IPS DF 6.9 (cell line): Measurements from ENCODE around the gene ZDHHC24.

Source experiments
- DNase-seq: peaks from one replicate; pipeline ENCODE4 v3.0.0-alpha.2; 2013; ENCODE audit warnings: low read depth, low spot score
- H3K27ac ChIP-seq: one replicate; pipeline ENCODE4 v1.5.1; 2013; ENCODE audit warnings: low read length, control low read depth
- H3K27me3 ChIP-seq: 2 replicates; pipeline ENCODE4 v1.6.1; 2013; ENCODE audit warnings: mild to moderate bottlenecking, low read length; ENCODE audit not compliant: control insufficient read depth, insufficient read depth
- H3K36me3 ChIP-seq: 2 replicates; pipeline ENCODE4 v1.6.1; 2013; ENCODE audit warnings: low read length; ENCODE audit not compliant: control insufficient read depth, insufficient read depth
- H3K4me1 ChIP-seq: 2 replicates; pipeline ENCODE4 v1.6.1; 2013; ENCODE audit warnings: low read length; ENCODE audit not compliant: control insufficient read depth, insufficient read depth
- H3K4me3 ChIP-seq: 2 replicates; pipeline ENCODE4 v1.5.1; 2013; ENCODE audit warnings: mild to moderate bottlenecking, low read length
- H3K9me3 ChIP-seq: 2 replicates; pipeline ENCODE4 v1.6.1; 2013; ENCODE audit warnings: low read length, inconsistent platforms; ENCODE audit not compliant: control insufficient read depth, insufficient read depth
- WGBS: extraction: QIAGEN DNeasy Blood & Tissue Kit; methylation state at CpG from one replicate; pipeline ENCODE4 v1.1.7; 2013; ENCODE audit warnings: mixed read lengths, missing lambda C conversion rate; ENCODE audit not compliant: insufficient read length, insufficient coverage; 5-methylcytosine and 5-hydroxymethylcytosine counted together

The ZDHHC24 gene

GRCh38 chr11:66479394-66480116 is 66.3 kb downstream of the ZDHHC24 start:
- WGBS: no CpG with 5 or more reads among the region's 34 CpGs
- DNase-seq: no peak

DNA sequence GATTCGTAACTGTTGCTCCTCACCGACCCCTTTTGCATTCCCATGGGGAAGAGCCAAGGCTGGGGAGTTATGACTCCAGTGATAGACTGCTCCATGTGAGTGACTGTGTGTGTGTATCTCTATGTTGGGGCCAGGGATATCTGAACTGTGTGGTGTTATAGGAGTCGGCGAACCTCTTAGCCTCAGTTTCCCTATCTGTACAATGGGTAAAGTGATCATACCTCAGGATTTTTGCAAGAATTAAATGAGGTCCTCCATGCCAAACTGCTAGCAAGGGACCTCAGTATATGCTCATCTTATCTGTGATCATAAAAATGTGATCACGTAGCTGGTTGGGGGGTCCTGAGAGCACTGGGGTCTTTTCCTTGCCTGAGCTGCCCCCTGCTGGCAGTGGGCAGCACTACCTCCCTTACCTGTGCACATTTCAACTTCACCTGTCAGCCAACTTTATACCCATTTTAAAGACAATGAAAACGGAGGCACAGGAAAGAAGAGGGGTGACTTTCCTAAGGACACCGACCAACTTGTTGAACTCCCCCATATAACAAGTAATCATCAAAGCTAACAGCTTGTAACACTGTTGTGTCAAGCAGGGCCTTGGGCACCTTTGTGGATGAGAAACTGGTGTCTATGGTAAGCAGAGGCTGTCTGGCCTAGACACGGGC is 67.0 kb downstream of the ZDHHC24 start:
- no CpG with 5 or more reads among the region's 8 CpGs for WGBS
- Histone ChIP-seq H3K27me3 (no peaks in the 10 kb centered on the region), H3K4me3 (peak overlapping the region; percentile 90; the same call in 1 of the 2 replicates), H3K27ac (no peak overlapping the region), H3K36me3 (peaks cover 7% of the 10 kb centered on the region; the same call in 1 of the 2 replicates), H3K9me3 (no peaks in the 10 kb centered on the region), H3K4me1 (peaks cover 2% of the 10 kb centered on the region)
- no peak for DNase-seq

More at GRCh38 chr11:66479394-66480116, 66.3 kb downstream of the ZDHHC24 start:
- H3K9me3 ChIP-seq: no peaks in the 10 kb centered on the region
- H3K27me3 ChIP-seq: no peaks in the 10 kb centered on the region
- H3K27ac ChIP-seq: no peak overlapping the region
- H3K4me1 ChIP-seq: peaks cover 2% of the 10 kb centered on the region
- H3K36me3 ChIP-seq: 0 out of 2 replicates have a peak, but pooled peaks cover 3% of the 10 kb centered on the region
- H3K4me3 ChIP-seq: peak overlapping the region; percentile 90

GRCh38 chr11:66477263-66478201 is 68.3 kb downstream of the ZDHHC24 start:
- H3K9me3 ChIP-seq: no peaks in the 10 kb centered on the region
- H3K27me3 ChIP-seq: no peaks in the 10 kb centered on the region
- no CpG with 5 or more reads among the region's 11 CpGs for WGBS
- H3K4me3 ChIP-seq: no peak overlapping the region
- H3K36me3 ChIP-seq: peaks cover 9% of the 10 kb centered on the region; the same call in 1 of the 2 replicates
- peaks cover 2% of the 10 kb centered on the region for H3K4me1 ChIP-seq
- H3K27ac ChIP-seq: no peak overlapping the region
- no peak for DNase-seq

GRCh38 chr11:66476841-66477251 is 69.0 kb downstream of the ZDHHC24 start:
- peaks cover 2% of the 10 kb centered on the region for H3K4me1 ChIP-seq
- WGBS: no CpG with 5 or more reads among the region's 9 CpGs
- peaks cover 13% of the 10 kb centered on the region for H3K36me3 ChIP-seq
- no peak overlapping the region for H3K4me3 ChIP-seq
- H3K9me3 ChIP-seq: no peaks in the 10 kb centered on the region
- no peak overlapping the region for H3K27ac ChIP-seq
- no peaks in the 10 kb centered on the region for H3K27me3 ChIP-seq
- no peak for DNase-seq

- Histone ChIP-seq H3K9me3 (no peaks in the 10 kb centered on the region), H3K36me3 (peaks cover 13% of the 10 kb centered on the region), H3K27me3 (no peaks in the 10 kb centered on the region), H3K4me3 (no peak overlapping the region), H3K27ac (no peak overlapping the region), H3K4me1 (peaks cover 2% of the 10 kb centered on the region)
- WGBS: no CpG with 5 or more reads among the region's 10 CpGs
- no peak for DNase-seq
Observed at GRCh38 chr11:66476173-66476840, 69.5 kb downstream of the ZDHHC24 start.

- H3K9me3 ChIP-seq: no peaks in the 10 kb centered on the region
- WGBS: no CpG with 5 or more reads among the region's 44 CpGs
- H3K27ac ChIP-seq: no peak overlapping the region
- H3K27me3 ChIP-seq: no peaks in the 10 kb centered on the region
- peaks cover 2% of the 10 kb centered on the region for H3K4me1 ChIP-seq
- no peak for DNase-seq
- peaks cover 13% of the 10 kb centered on the region for H3K36me3 ChIP-seq
- no peak overlapping the region for H3K4me3 ChIP-seq
Observed at GRCh38 chr11:66475349-66476172, 70.3 kb downstream of the ZDHHC24 start.

DNA sequence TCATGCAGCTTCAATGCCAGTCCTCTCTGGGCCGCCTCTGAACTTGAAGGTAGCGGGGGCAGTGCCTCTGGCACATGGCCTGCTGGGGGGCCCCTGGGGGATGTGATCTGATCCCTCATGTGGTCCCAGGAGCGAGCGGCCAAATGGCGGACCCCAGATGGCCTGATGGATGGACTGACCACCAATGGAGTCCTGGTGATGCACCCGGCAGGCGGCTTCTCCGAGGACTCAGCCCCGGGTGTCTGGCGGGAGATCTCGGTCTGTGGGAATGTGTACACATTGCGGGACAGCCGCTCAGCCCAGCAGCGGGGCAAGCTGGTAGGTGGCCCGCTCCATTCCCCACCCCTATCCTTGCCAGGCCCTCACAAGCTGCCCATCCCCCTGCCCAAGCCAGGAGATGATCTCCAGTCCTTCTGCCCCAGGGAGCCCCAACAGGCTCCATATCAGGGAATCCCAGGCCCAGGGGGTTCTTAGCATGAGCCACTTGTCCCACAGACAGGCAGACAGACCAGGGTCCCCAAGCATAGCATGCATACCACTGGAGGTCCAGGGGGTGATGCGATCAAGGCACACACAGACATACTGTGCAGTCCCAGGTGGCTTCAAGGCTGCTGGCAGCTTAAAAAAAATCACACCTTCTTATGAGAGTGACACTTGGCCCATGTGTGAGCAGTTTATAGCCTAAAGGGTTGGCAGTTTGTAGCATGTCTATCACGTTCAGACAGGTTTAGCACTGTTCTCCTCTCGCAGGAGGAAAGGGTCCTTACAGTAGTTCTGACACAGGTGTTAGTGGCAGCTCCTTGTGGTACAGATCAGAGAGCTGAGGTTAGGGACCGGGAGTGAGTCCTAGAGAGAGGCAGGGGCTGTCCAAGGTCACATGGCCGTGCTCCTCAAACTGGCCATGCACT is 72.0 kb downstream of the ZDHHC24 start:
- Histone ChIP-seq H3K27ac (no peak overlapping the region), H3K4me1 (peaks cover 2% of the 10 kb centered on the region; the same call in 1 of the 2 replicates), H3K9me3 (no peaks in the 10 kb centered on the region), H3K27me3 (no peaks in the 10 kb centered on the region), H3K36me3 (peaks cover 13% of the 10 kb centered on the region), H3K4me3 (no peak overlapping the region)
- no peak for DNase-seq
- WGBS: no CpG with 5 or more reads among the region's 20 CpGs

DNA sequence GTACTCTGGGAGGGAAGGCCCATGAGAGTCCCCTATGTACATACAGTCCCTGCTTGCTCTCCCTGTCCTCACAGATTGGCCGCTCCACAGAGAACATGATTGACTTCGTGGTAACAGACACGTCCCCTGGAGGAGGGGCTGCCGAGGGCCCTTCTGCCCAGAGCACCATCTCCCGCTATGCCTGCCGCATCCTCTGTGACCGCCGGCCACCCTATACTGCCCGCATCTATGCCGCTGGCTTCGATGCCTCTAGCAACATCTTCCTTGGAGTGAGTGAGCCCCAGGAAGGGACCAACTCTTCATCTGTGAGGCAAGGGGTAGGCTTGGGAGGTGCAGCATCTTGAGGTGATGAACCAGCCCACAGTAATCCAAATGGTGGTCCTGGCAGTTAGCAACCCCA is 72.7 kb downstream of the ZDHHC24 start:
- Histone ChIP-seq H3K4me3 (no peak overlapping the region), H3K36me3 (peaks cover 13% of the 10 kb centered on the region), H3K4me1 (peaks cover 2% of the 10 kb centered on the region; the same call in 1 of the 2 replicates), H3K9me3 (no peaks in the 10 kb centered on the region), H3K27me3 (no peaks in the 10 kb centered on the region), H3K27ac (no peak overlapping the region)
- DNase-seq: no peak
- WGBS: no CpG with 5 or more reads among the region's 11 CpGs

DNA sequence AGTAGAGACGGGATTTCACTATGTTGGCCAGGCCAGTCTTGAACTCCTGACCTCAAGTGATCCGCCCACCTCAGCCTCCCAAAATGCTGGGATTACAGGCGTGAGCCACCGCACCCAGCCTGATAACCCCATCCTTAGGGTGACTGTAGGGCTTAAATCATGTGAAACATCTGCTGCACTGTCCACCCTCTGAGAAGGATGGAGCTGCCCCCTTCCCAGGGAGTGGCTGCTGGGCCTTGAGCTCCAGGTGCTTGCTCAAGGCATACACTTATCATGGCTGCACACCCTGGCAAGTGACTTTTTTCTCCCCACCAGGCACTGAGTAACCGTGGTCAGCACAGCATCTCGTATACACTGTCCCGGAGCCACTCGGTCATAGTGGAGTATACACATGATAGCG is 73.8 kb downstream of the ZDHHC24 start:
- Histone ChIP-seq H3K9me3 (no peaks in the 10 kb centered on the region), H3K4me3 (no peak overlapping the region), H3K36me3 (peaks cover 13% of the 10 kb centered on the region), H3K27ac (no peak overlapping the region), H3K27me3 (no peaks in the 10 kb centered on the region), H3K4me1 (peaks cover 4% of the 10 kb centered on the region; the same call in 1 of the 2 replicates)
- DNase-seq: no peak
- WGBS: no CpG with 5 or more reads among the region's 9 CpGs
